MM.1S (cell line): ENCODE data around the gene LNX1.

Experiments
- DNase-seq: peaks from one replicate; pipeline ENCODE4 v3.0.0-alpha.2; 2015
- H2AFZ ChIP-seq: fragments of 300-600 bp; sonication (generic); 2 replicates; pipeline ENCODE4 v1.6.0; 2016; ENCODE audit warnings: antibody characterized with exemption, low read length
- H3F3A ChIP-seq: fragments of 300-600 bp; sonication (generic); 2 replicates; pipeline ENCODE4 v1.6.1; 2016; ENCODE audit warnings: mild to moderate bottlenecking, antibody characterized with exemption, low read length, moderate library complexity, mixed read lengths; ENCODE audit not compliant: insufficient read depth
- H3K27ac ChIP-seq: fragments of 300-600 bp; sonication (generic); 2 replicates; pipeline ENCODE4 v1.5.1; 2016; ENCODE audit warnings: mild to moderate bottlenecking, low read length
- H3K27me3 ChIP-seq: fragments of 300-600 bp; sonication (generic); replicated peaks from 2 replicates; pipeline ENCODE4 v1.6.0; 2016; ENCODE audit warnings: low read length; ENCODE audit not compliant: insufficient read depth
- H3K36me3 ChIP-seq: fragments of 300-600 bp; sonication (generic); replicated peaks from 2 replicates; pipeline ENCODE4 v1.6.1; 2016; ENCODE audit warnings: mild to moderate bottlenecking, low read length, mixed read lengths; ENCODE audit not compliant: insufficient read depth
- H3K4me1 ChIP-seq: fragments of 300-600 bp; sonication (generic); 2 replicates; pipeline ENCODE4 v1.6.1; 2016; ENCODE audit warnings: low read length, mixed read lengths
- H3K4me2 ChIP-seq: fragments of 300-600 bp; sonication (generic); 2 replicates; pipeline ENCODE4 v1.6.0; 2016; ENCODE audit warnings: low read depth, low read length
- H3K4me3 ChIP-seq: fragments of 300-600 bp; sonication (generic); 2 replicates; pipeline ENCODE4 v1.5.1; 2016; ENCODE audit warnings: low read length, mixed read lengths
- H3K79me2 ChIP-seq: fragments of 300-600 bp; sonication (generic); 2 replicates; pipeline ENCODE4 v1.6.1; 2016; ENCODE audit warnings: mixed run types, low read length, mixed read lengths
- H3K9ac ChIP-seq: fragments of 300-600 bp; sonication (generic); 2 replicates; pipeline ENCODE4 v1.6.1; 2016; ENCODE audit warnings: low read length, mixed read lengths
- H3K9me2 ChIP-seq: fragments of 300-600 bp; sonication (generic); replicated peaks from 2 replicates; pipeline ENCODE4 v1.6.1; 2016; ENCODE audit warnings: mild to moderate bottlenecking, low read length, mixed read lengths; ENCODE audit not compliant: insufficient read depth
- H3K9me3 ChIP-seq: fragments of 300-600 bp; sonication (generic); replicated peaks from 2 replicates; pipeline ENCODE4 v1.6.1; 2016; ENCODE audit warnings: mild to moderate bottlenecking, low read length, mixed read lengths; ENCODE audit not compliant: insufficient read depth
- H4K20me1 ChIP-seq: fragments of 300-600 bp; sonication (generic); 2 replicates; pipeline ENCODE4 v1.6.1; 2016; ENCODE audit warnings: mild to moderate bottlenecking, low read length, moderate library complexity, mixed read lengths; ENCODE audit not compliant: insufficient read depth
- CTCF ChIP-seq: fragments of 300-600 bp; sonication (generic); IDR thresholded peaks from 2 replicates; pipeline ENCODE4 v1.5.1; 2016; ENCODE audit warnings: antibody characterized with exemption, low read length, mixed read lengths
- EZH2 ChIP-seq: fragments of 300-600 bp; sonication (generic); optimal IDR thresholded peaks from 2 replicates; pipeline ENCODE3; 2017; ENCODE audit warnings: low read depth, mild to moderate bottlenecking, antibody characterized with exemption, low read length, mixed read lengths
- EZH2phosphoT487 ChIP-seq: fragments of 300-600 bp; sonication (generic); IDR thresholded peaks from 2 replicates; pipeline ENCODE4 v1.6.1; 2018; ENCODE audit warnings: antibody characterized with exemption, low read length

LNX1 gene

GRCh38 chr4:53444954-53445353, 146.3 kb downstream of the LNX1 start:
- no peak overlapping the region for H3K27ac ChIP-seq
- no peaks in the 10 kb centered on the region for H3K9me3 ChIP-seq
- 0 out of 2 replicates have a peak, but pooled peaks cover 4% of the 10 kb centered on the region for H3K79me2 ChIP-seq
- no peak overlapping the region for H3K4me3 ChIP-seq
- no peak for TF ChIP-seq CTCF
- TF ChIP-seq EZH2phosphoT487: no peak
- TF ChIP-seq EZH2: no peak
- no peaks in the 10 kb centered on the region for H3K27me3 ChIP-seq
- H3K9ac ChIP-seq: no peak overlapping the region
- H4K20me1 ChIP-seq: no peaks in the 10 kb centered on the region
- H3K4me2 ChIP-seq: no peak overlapping the region
- no peaks in the 10 kb centered on the region for H3K9me2 ChIP-seq
- no peaks in the 10 kb centered on the region for H3K4me1 ChIP-seq
- H3K36me3 ChIP-seq: no peaks in the 10 kb centered on the region; the same call in 1 of the 2 replicates
- H3F3A ChIP-seq: no peaks in the 10 kb centered on the region
- DNase-seq: no peak
- no peak overlapping the region for H2AFZ ChIP-seq

GRCh38 chr4:53441564-53441963, 149.7 kb downstream of the LNX1 start:
- no peak for DNase-seq
- TF ChIP-seq CTCF: no peak
- no peak for TF ChIP-seq EZH2
- TF ChIP-seq EZH2phosphoT487: no peak
- Histone ChIP-seq H2AFZ (no peak overlapping the region), H3F3A (no peaks in the 10 kb centered on the region), H3K27me3 (no peaks in the 10 kb centered on the region), H3K4me3 (no peak overlapping the region), H3K9me2 (no peaks in the 10 kb centered on the region), H3K4me2 (no peak overlapping the region), H3K4me1 (no peaks in the 10 kb centered on the region), H3K9me3 (no peaks in the 10 kb centered on the region), H3K27ac (no peak overlapping the region), H3K36me3 (no peaks in the 10 kb centered on the region; the same call in 1 of the 2 replicates), H3K79me2 (0 out of 2 replicates have a peak, but pooled peaks cover 4% of the 10 kb centered on the region), H3K9ac (no peak overlapping the region), H4K20me1 (no peaks in the 10 kb centered on the region)

GRCh38 chr4:53436251-53436650, 155.0 kb downstream of the LNX1 start:
- TF ChIP-seq EZH2: no peak
- no peak for TF ChIP-seq EZH2phosphoT487
- no peak for TF ChIP-seq CTCF
- Histone ChIP-seq H3K4me2 (no peak overlapping the region), H3K27ac (no peak overlapping the region), H3F3A (no peaks in the 10 kb centered on the region), H3K9me3 (no peaks in the 10 kb centered on the region), H3K79me2 (0 out of 2 replicates have a peak, but pooled peaks cover 4% of the 10 kb centered on the region), H3K9me2 (no peaks in the 10 kb centered on the region), H3K9ac (no peak overlapping the region), H3K4me1 (no peaks in the 10 kb centered on the region), H4K20me1 (no peaks in the 10 kb centered on the region), H3K36me3 (no peaks in the 10 kb centered on the region; the same call in 1 of the 2 replicates), H2AFZ (no peak overlapping the region), H3K27me3 (no peaks in the 10 kb centered on the region), H3K4me3 (no peak overlapping the region)
- DNase-seq: no peak
